Astrocyte (in vitro differentiated cells and primary cell): Measurements from ENCODE around the gene TRAPPC4.

ENCODE experiments used
- EZH2 ChIP-seq: IDR thresholded peaks from 2 replicates; pipeline ENCODE4 v1.6.1; 2012; ENCODE audit warnings: mild to moderate bottlenecking, low read length, inconsistent platforms; ENCODE audit not compliant: insufficient read depth
- TF ChIP-seq, protein P1 (sequence below): IDR thresholded peaks from 2 replicates; pipeline ENCODE4 v1.5.1; 2011; ENCODE audit warnings: low read depth, mild to moderate bottlenecking, inconsistent platforms, low read length, moderate library complexity; ENCODE audit not compliant: insufficient read depth

- TF ChIP-seq, protein P1, sequence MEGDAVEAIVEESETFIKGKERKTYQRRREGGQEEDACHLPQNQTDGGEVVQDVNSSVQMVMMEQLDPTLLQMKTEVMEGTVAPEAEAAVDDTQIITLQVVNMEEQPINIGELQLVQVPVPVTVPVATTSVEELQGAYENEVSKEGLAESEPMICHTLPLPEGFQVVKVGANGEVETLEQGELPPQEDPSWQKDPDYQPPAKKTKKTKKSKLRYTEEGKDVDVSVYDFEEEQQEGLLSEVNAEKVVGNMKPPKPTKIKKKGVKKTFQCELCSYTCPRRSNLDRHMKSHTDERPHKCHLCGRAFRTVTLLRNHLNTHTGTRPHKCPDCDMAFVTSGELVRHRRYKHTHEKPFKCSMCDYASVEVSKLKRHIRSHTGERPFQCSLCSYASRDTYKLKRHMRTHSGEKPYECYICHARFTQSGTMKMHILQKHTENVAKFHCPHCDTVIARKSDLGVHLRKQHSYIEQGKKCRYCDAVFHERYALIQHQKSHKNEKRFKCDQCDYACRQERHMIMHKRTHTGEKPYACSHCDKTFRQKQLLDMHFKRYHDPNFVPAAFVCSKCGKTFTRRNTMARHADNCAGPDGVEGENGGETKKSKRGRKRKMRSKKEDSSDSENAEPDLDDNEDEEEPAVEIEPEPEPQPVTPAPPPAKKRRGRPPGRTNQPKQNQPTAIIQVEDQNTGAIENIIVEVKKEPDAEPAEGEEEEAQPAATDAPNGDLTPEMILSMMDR, result no peak
- peak; percentile 34 for TF ChIP-seq EZH2
Measured at GRCh38 chr11:118971646-118972045, 46.9 kb upstream of the TRAPPC4 start, which contains the start of gene FOXR1.
